ENCODE measurements around the gene HMGN4. TPM values are rescaled to one million over a fixed set of nuclear protein-coding genes. Genes with fewer than 3 reads are reported as not detected.

HMGN4 gene
- total RNA-seq, 1 experiment from 2014 or later = 121 TPM

DNA sequence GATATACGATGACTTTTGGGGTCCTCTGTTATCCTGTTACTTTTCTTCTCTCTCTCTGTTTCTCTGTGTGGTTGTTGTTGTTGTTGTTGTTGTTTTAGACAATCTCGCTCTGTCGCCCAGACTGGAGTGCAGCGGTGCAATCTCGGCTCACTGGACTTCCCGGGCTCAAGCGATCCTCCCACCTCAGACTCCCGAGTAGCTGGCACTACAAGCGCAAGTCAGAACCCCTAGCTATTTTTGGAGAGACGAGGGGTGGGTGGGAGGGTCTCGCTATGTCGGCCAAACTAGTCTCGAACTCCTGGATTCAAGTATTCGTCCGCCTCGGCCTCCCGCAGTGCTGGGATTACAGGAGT lies 39.5 kb downstream of the HMGN4 start:
- no peak for DNase-seq (ENCODE audit: low read depth)

DNA sequence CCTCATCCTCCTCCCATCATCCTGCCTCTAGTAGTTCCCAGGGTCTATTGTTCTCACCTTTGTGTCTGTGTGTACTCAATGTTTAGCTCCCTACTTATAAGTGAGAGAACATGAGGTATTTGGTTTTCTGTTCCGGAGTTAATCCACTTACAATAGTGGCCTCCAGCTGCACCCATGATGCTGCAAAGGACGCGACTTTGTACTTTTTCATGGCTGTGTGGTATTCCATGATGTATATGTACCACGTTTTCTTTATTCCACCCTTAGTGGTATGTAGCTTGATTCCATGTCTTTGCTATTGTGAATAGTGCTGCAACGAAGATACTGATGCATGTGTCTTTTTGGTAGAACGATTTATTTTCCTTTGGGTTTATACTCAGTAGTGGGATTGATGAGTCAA lies 40.1 kb downstream of the HMGN4 start:
- no peak for DNase-seq (ENCODE audit: low read depth)

DNA sequence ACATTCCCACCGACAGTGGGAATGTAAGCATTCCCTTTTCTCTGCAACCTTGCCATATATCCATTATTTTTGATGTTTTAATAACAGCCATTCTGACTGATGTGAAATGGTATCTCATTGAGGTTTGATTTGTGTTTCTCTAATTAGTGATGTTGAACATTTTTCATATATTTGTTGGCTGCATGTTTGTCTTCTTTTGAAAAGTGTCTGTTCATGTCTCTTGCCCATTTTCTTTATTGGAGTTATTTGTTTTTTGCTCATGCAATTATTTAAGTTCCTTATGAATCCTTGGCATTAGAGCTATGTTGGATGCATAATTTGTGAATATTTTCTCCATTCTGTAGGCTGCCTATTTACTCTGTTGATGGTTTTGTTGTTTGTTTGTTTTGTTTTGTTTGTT lies 40.6 kb downstream of the HMGN4 start:
- no peak for DNase-seq (ENCODE audit: low read depth)

DNA sequence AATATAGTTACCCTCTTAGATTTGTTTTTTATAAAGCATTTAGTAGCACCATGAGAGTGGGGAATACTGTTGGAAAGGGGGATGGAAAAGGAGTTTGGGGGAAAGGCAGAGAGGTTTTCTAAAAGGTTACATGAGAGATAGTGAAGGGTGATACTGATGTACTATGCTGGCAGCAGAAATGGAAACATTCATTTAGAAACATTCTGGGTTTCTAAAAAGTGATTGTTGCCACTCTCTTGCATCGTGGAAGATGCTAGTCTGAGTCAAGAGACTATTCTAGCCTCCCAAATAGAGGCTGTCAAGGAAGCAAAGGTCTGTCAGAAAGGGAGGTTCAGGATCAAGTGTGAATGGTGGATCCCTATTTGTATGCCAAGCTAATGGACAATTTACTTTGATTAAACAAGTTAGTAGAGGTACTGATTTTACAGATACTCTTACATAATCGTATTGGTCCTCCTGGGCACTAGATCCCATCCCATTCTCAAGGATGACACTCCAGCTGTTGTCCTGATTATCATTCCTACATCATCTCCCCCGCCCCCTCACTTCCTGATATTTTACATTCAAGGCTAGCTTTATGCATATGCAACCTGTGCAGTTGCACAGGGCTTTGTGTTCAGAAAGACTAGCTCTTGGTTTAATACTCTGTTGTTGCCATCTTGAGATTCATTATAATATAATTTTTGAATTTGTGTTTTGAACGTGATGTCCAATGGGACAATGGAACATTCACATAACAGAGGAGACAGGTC lies 43.2 kb downstream of the HMGN4 start:
- no peak for DNase-seq (ENCODE audit: low read depth)

DNA sequence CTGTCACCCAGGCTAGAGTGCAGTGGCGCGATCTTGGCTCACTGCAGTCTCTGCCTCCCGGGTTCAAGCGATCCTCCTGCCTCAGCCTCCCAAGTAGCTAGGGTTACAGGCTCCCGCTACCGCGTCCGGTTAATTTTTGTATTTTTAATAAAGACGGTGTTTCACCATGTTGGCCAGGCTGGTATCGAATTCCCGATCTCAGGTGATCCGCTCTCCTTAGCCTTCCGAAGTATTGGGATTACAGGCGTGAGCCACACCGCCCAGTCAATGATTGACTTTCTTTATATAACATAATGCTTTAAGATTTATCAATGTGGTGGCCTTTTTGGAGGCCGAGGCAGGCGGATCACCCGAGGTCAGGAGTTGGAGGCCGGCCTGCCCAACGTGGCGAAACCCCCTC lies 50.8 kb downstream of the HMGN4 start:
- no peak for DNase-seq (ENCODE audit: low read depth)

DNA sequence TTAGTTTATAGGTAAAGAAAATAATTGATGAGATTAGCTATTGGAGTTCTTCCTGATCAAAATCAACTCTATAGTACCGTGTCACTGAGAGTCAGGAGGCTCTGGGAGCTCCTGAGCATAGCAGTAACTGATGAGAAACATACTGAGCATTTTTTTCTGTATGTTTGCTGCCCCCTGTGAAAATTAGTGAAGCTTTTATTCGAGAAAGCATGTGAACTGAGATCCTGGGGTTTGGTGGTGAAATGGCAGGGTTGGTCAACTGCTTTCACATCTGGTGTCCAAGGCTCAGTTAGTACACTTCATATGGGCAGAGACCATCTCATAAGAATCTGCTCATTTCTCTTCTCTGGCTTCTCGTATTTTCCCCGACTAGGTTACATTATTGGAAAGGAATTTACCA lies 54.5 kb downstream of the HMGN4 start:
- DNase-seq (ENCODE audit: low read depth) = no peak

DNA sequence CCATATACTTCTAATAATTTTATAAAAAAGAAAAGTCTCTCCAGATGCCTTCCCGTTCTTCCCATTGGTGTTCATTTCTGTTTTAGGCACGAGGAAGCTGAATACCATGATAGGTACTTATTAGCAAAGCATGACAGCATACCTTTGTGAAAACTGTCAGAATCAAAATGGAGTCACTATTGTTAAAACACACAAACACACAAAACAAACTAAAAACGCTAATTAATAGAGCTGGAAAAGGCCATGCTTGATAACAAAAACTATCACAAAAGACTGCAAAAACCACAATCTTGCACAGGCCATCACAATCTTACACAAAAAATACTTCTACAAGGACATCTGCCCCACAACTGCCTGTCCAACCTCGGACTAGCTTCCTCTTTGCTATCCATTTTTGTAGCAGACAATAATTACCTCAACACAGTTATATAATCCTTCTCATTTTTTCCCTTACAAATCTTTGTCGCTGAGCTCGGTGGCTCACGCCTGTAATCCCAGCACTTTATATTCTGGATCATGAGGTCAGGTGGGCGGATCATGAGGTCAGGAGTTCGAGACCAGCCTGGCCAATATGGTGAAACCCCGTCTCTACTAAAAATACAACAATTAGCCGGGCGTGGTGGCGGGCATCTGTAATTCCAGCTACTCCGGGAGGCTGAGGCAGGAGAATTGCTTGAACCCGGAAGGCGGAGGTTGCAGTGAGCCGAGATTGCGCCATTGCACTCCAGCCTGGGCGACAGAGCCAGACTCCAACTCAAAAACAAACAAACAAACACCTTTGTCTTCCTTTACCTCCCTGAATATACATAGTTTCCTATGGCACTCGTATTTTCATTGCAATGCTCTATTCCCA lies 55.3 kb downstream of the HMGN4 start:
- no peak for DNase-seq (ENCODE audit: low read depth)

DNA sequence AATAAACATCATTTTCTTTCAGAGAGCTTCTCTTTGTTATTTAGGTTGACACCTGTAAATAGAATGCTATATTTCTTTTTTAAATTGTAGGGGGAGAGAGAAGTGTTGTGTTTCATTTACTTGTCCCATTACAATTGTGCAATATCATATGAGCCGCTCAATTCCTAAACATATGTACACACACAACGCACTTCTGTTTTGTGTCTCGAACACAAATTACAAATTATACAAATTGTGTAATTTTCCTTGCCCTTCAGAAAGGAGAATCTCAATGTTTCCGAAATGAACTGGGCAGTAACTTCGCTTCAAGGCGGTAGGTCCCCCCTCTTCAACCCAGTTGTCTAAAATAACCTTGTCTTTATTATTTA lies 55.9 kb downstream of the HMGN4 start:
- DNase-seq (ENCODE audit: low read depth) = no peak

DNA sequence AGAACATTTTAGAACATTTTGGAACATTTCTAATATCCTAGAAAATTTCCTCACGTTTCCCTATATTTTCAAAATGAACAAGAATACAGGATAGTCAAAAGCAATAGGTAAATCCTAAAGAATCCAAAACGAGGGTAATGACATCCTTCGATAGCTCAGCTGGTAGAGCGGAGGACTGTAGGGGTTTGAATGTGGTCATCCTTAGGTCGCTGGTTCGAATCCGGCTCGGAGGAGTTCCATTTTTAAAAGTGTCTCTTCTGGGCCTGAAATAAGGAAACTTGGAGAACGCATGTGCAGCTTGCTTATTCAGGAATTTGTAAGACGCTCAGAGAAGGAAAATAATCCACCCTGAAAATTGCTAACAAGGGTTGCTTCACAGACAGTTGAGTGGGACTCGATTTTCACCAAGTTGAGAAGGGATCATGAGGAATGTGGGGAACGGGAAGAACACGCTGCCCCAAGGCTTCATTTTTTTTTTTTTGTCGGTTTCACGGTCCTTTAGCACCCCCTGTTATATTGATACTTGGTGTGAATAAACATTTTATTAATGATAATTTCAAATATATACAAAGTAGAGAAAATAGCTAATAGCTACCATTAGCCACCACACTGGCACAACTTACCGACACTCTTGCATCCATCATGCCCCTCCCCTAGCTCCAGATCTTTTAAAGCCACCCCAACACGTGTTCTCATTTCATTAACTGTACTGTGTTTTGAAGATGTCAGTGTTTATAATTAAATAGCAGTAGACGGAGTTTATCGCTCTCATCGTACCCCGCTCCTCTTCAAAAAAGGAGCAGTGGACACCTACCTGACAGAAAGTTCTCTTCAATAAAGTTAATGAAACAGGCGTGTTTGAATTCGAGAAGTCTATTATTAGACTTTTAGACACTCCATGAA lies 56.8 kb downstream of the HMGN4 start:
- DNase-seq (ENCODE audit: low read depth) = peak; percentile 87

DNA sequence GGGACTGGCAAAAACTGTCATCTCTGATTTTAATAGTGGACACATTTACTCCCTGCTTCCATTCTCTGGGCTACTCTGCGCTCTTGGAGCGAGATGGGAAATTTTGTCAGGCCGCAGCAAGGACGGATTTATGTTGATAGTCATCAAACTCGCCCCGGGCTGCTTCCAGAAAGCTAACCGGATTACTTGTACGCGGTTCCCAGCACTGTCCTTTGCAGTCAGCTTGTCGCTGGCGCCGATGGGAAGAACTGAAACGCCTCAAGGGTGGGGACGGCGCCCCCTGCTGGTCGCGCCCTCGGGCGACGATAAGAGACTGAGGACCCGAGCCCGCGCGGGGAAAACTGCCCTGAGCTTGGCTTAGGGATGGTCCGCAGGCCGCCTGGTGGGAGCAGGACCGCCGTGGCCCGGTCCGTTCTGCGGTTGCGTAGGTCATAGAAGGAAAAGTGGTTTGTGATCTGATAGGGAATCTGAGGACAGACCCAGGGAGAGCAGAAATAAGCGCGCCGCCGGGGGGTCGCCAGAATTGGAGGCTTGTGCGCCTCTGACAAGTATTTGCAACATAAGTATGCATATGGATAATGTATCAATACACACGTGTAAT lies 57.6 kb downstream of the HMGN4 start:
- DNase-seq (ENCODE audit: low read depth) = peak; percentile 94

Other genes starting within 250 kb of the HMGN4 start
- gene BTN3A2, start 173.2 kb upstream of the HMGN4 start, total RNA-seq (2014; rRNA removed; shearing (Covaris generic)) = 18.3 and 26.2 TPM in 2 replicates
- 8.4 and 14.3 TPM in 2 replicates for gene BTN2A2, start 155.3 kb upstream of the HMGN4 start, total RNA-seq (2014; rRNA removed; shearing (Covaris generic))
- 10.3 and 16.1 TPM in 2 replicates for gene BTN3A1, start 136.1 kb upstream of the HMGN4 start, total RNA-seq (2014; rRNA removed; shearing (Covaris generic))
- gene BTN3A3, start 97.9 kb upstream of the HMGN4 start, total RNA-seq (2014; rRNA removed; shearing (Covaris generic)) = 2.4 and 6.9 TPM in 2 replicates
- gene BTN2A1, start 80.4 kb upstream of the HMGN4 start, total RNA-seq (2014; rRNA removed; shearing (Covaris generic)) = 11.1 and 14.0 TPM in 2 replicates
- not detected in 2 replicates for gene BTN1A1, start 38.1 kb upstream of the HMGN4 start, total RNA-seq (2014; rRNA removed; shearing (Covaris generic))
- gene ABT1, start 58.6 kb downstream of the HMGN4 start, total RNA-seq (2014; rRNA removed; shearing (Covaris generic)) = 22.4 and 25.9 TPM in 2 replicates
- 19.6 and 23.2 TPM in 2 replicates for gene ZNF322, start 121.4 kb downstream of the HMGN4 start, total RNA-seq (2014; rRNA removed; shearing (Covaris generic))